ENCODE results near the gene TYROBP. TPM values are rescaled to one million over a fixed set of nuclear protein-coding genes. Genes with fewer than 3 reads are reported as not detected.
"Not testable (repeated sequence)": the region's sequence is repeated elsewhere in the genome, so short reads cannot be mapped to it uniquely, and the experiment has no call there.

Gene TYROBP
- total RNA-seq, 2 experiments from 2014 or later, result not detected

DNA sequence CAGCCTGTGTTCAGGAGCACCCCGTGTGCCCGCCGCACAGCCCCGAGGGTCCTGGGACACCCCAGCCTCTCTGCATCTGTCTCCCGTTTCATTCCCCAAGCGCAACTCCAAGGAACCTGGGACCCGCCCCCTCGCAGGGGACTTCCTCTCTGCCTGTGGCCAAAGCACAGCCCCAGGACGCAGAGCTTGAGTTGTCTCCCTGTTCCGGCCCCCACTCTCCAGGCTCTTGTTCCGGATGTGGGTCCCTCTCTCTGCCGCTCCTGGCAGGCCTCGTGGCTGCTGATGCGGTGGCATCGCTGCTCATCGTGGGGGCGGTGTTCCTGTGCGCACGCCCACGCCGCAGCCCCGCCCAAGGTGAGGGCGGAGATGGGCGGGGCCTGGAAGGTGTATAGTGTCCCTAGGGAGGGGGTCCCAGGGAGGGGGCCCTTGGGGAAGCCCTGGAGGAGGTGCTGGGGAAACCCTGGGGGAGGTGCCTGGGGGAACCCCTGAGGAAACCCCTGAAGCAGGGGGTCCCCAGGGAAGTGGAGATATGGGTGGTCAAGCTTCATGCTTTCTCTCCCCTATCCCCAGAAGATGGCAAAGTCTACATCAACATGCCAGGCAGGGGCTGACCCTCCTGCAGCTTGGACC lies 4.4 kb downstream of the TYROBP start:
- Mint-ChIP-seq H3K9me3 (no peaks in the 10 kb centered on the region), H3K27ac (peak overlapping the region; percentile 97), H3K4me1 (peaks cover 50% of the 10 kb centered on the region), H3K27me3 (no peaks in the 10 kb centered on the region), H3K36me3 (ENCODE audit: low read depth) (peaks cover 25% of the 10 kb centered on the region), H3K4me3 (peak overlapping the region; percentile 95)
- ChIA-PET CTCF (interaction anchor here (1.0 to 2.5 kb wide), 3 partner anchors 9 to 27 kb away, joined by 3 to 9 read pairs (median 3); no protein-coding TSS in a partner anchor), POLR2A (no interaction called here)
- DNase-seq, result peak; percentile 94

DNA sequence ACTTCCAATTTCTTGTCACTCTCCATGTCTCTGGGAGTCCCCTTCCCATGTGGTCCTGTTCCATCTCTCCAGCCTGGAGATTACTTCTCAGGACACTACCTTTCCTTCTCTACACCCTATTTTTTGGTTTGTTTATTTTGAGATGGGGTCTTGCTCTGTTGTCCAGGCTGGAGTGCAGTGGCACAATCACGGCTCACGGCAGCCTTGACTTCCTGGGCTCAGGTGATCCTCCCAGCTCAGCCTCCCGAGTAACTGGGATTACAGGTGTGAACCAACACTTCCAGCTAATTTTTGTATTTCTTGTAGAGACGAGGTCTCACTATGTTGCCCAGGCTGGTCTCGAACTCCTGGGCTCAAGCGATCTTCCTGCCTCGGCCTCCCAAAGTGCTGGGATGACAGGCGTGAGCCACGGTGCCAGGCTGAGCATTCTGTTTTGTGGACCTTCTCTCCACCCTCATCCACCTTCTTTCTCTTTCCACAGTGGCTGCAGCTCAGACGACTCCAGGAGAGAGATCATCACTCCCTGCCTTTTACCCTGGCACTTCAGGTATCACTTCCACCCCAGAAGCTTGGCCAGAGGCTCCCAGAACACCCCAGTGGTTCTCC lies 5.1 kb downstream of the TYROBP start:
- peaks cover 49% of the 10 kb centered on the region for H3K4me1 Mint-ChIP-seq
- no peak for DNase-seq
- POLR2A ChIA-PET, result no interaction called here
- no peaks in the 10 kb centered on the region for H3K9me3 Mint-ChIP-seq
- H3K4me3 Mint-ChIP-seq, result peak overlapping the region; percentile 95
- CTCF ChIA-PET, result interaction anchor here (1.0 to 2.5 kb wide), 3 partner anchors 10 to 28 kb away, joined by 3 to 9 read pairs (median 3); no protein-coding TSS in a partner anchor
- H3K36me3 Mint-ChIP-seq (ENCODE audit: low read depth), result peaks cover 30% of the 10 kb centered on the region
- peak overlapping the region; percentile 97 for H3K27ac Mint-ChIP-seq
- H3K27me3 Mint-ChIP-seq, result no peaks in the 10 kb centered on the region

DNA sequence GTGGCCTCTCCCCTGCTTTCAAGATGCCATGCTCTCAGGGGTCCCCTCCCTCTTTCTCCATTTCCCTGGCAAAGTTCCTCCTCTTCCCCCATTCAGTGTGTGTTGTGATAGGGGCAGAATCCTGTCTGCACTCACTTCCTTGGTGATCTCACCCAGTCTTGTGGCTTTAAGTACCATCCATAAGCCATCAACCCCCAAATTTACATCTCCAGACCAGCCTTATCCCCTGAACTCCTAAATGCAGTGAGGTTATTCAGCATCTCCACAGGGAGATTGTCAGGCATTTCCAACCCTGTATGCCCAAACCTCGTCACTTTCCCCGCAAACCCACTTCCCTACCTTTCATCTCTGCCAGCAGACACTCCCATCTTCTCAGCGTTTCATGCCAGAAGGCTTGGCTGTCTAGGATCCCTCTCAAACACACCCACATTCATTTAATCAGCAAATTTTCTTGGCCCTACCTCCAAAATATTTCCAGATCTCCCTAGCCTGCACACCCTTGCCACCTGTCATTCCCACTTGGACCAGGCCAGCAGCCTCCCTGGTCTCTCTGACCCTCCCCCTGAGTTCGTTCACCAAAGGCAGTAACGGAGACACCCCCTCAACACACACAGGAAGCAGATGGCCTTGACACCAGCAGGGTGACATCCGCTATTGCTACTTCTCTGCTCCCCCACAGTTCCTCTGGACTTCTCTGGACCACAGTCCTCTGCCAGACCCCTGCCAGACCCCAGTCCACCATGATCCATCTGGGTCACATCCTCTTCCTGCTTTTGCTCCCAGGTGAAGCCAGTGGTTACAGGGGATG lies 6.0 kb downstream of the TYROBP start, which contains the start of gene HCST:
Gene HCST (plus strand): TSS at position 676 of the 808 bp plus-strand sequence. CDS start 65 bp downstream, at position 741.
- peak; percentile 69 for DNase-seq
- ChIA-PET POLR2A (no interaction called here), CTCF (interaction anchor here (2.5 kb wide), 1 partner anchor 29 kb away, joined by 9 read pairs; no protein-coding TSS in a partner anchor)
- H3K4me1 Mint-ChIP-seq, result peaks cover 52% of the 10 kb centered on the region
- H3K36me3 Mint-ChIP-seq (ENCODE audit: low read depth), result peaks cover 36% of the 10 kb centered on the region
- peak within 1 kb of the TSS; percentile 97 for H3K27ac Mint-ChIP-seq
- H3K27me3 Mint-ChIP-seq, result no peaks in the 10 kb centered on the region
- peak within 1 kb of the TSS; percentile 95 for H3K4me3 Mint-ChIP-seq
- no peaks in the 10 kb centered on the region for H3K9me3 Mint-ChIP-seq

DNA sequence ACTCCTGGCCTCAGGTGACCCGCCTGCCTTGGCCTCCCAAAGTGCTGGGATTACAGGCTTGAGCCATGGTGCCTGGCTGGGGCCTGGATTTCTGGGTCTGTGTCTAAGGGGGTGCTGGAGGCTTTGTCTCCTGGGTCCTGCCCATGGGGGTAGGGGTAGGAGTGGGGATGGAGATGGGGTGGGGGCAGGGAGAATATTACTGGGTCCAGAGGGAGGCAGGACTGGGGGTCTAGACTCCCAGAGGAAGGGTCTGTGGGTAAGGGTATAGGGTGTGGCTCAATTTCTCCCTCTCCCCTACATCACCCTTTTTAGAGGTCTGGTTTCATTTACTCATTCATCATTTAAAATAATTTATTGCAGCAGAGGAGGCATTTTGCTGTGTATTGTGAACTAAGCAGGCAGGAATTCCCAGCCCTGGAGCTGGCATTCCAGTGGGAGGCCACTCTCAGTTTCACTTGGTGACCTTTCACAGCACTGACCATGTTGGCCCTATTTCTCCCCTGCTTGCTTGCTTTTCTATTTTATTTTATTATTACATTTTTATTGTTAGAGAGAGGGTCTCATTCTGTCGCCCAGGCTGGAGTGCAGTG lies 6.9 kb downstream of the TYROBP start:
- H3K27me3 Mint-ChIP-seq, result no peaks in the 10 kb centered on the region
- peaks cover 36% of the 10 kb centered on the region for H3K36me3 Mint-ChIP-seq (ENCODE audit: low read depth)
- CTCF ChIA-PET, result interaction anchor here (1.0 kb wide), 1 partner anchor 24 kb away, joined by 3 read pairs; no protein-coding TSS in a partner anchor
- POLR2A ChIA-PET, result no interaction called here
- H3K4me3 Mint-ChIP-seq, result peak overlapping the region; percentile 95
- peaks cover 52% of the 10 kb centered on the region for H3K4me1 Mint-ChIP-seq
- DNase-seq, result no peak
- H3K27ac Mint-ChIP-seq, result peak overlapping the region; percentile 97
- H3K9me3 Mint-ChIP-seq, result no peaks in the 10 kb centered on the region

DNA sequence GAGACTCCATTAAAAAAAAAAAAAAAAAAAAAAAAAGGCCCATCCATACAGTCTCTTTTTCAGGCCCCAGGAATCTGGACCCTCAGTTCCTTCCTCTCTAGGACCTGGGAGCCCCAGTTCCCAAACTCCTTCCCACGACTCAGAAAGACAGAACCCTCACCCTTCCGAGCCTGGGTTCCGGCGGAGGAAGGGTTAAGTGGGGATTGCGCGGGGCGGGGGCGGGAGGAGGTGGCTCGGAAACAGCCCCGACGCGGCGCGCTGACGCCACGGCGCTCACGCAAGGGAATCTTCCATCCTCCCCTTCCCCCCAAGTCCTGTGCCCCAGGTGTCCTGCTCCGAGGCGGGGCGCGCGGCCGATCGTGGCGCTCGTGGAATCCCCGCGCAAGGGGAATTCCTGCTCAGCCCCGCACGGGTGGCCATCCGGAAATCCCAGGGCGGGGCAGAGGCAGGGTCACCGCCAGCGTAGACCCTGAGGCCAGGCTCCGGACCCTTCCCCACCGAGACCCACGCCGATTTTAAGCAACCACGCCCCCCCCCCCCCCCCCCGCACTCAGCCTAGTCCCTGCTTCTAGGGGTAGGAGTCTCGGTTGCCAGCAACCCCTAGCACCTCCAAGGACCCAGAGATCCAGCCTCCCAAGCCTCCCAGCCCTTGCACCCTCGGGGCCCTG lies 8.4 kb downstream of the TYROBP start:
- H3K4me1 Mint-ChIP-seq, result peaks cover 53% of the 10 kb centered on the region
- POLR2A ChIA-PET, result no interaction called here
- peaks cover 44% of the 10 kb centered on the region for H3K36me3 Mint-ChIP-seq (ENCODE audit: low read depth)
- H3K27me3 Mint-ChIP-seq, result no peaks in the 10 kb centered on the region
- CTCF ChIA-PET, result no interaction called here
- H3K27ac Mint-ChIP-seq, result peak overlapping the region; percentile 97
- no peaks in the 10 kb centered on the region for H3K9me3 Mint-ChIP-seq
- DNase-seq, result peak; percentile 89
- H3K4me3 Mint-ChIP-seq, result peak overlapping the region; percentile 94

DNA sequence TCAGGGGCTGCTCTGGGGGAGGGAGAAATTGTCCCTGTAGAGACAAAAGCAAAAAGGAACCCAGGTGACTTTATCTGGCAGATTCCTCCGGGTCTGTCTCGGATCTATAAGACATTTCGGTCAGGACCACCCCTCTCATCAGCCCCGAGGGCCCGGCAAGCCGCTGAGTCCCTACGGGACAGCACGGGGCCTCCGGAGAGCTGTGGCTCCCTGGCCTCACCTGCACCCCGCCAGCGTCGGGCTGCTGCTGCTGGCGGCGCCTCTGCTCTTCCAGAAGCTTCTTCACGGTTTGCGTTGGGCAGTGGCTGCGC lies 9.6 kb downstream of the TYROBP start:
- Mint-ChIP-seq H3K9me3 (no peaks in the 10 kb centered on the region), H3K4me1 (peaks cover 43% of the 10 kb centered on the region), H3K4me3 (peak overlapping the region; percentile 94), H3K27ac (peak overlapping the region; percentile 97), H3K27me3 (no peaks in the 10 kb centered on the region), H3K36me3 (ENCODE audit: low read depth) (peaks cover 40% of the 10 kb centered on the region)
- DNase-seq, result no peak
- POLR2A ChIA-PET, result no interaction called here
- CTCF ChIA-PET, result interaction anchor here (0.8 to 0.9 kb wide), 2 partner anchors 10 to 16 kb away, joined by 3 to 4 read pairs; no protein-coding TSS in a partner anchor

DNA sequence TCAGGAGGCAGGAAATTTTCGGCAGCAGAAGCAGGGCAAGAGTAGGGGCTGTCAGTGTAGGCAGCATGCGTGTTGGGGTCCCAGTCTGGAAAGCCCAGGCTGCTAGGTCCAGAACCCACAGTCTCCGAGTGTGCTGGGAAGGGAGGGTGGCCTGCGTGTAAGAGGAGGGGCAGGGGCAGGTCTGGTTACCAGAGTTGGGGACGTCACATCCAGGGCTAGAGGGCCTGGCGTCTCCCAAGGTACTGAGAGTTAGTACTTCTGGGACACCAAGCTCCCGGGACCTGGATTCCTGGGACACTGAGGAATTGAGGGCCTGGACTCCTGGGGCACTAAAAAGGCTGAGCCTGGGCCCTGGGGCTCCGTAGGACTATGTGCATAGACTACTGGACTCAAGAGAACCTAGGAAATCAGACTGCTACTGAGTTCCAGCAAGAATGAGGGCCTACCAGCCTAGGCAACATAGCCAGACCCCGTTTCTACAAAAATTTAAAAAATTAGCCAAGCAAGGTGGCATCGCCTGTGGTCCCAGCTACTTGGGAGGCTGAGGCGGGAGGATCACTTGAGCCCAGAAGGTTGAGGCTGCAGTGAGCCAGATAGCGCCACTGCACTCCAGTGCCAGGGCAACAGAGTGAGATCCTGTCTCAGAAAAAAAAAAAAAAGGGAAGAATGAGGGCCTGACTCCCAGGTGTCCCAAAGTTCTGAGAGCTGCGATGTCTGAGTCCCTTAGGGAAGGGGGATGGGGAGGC lies 10.2 kb downstream of the TYROBP start:
- POLR2A ChIA-PET, result no interaction called here
- DNase-seq, result no peak
- no peaks in the 10 kb centered on the region for H3K9me3 Mint-ChIP-seq
- H3K36me3 Mint-ChIP-seq (ENCODE audit: low read depth), result peaks cover 41% of the 10 kb centered on the region
- H3K27ac Mint-ChIP-seq, result peak overlapping the region; percentile 80
- peaks cover 39% of the 10 kb centered on the region for H3K4me1 Mint-ChIP-seq
- CTCF ChIA-PET, result interaction anchor here (0.8 to 0.9 kb wide), 2 partner anchors 9 to 16 kb away, joined by 3 to 4 read pairs; no protein-coding TSS in a partner anchor
- H3K4me3 Mint-ChIP-seq, result peak overlapping the region; percentile 94
- H3K27me3 Mint-ChIP-seq, result no peaks in the 10 kb centered on the region

DNA sequence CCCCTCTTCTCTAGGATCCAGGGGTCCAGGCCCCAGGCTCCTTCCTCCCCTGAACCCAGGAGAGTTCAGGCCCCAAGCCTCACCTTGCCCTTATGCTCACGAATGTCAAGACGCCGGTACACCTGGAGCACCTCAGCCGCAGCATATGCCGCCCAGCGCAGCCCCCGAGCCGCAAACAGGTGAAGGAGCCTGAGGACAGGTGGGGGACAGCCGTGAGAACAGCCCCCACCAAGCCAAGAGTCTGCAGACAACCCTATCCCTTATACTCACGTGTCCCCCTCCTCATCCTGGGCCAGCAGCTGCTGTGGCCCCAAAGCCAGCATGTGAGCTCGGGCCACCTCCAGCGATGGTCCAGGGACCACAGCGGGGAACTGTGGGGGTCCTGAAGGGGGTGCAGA lies 11.5 kb downstream of the TYROBP start:
- Mint-ChIP-seq H3K27me3 (no peaks in the 10 kb centered on the region), H3K27ac (peak overlapping the region; percentile 13), H3K36me3 (ENCODE audit: low read depth) (peaks cover 45% of the 10 kb centered on the region), H3K4me3 (no peak overlapping the region), H3K4me1 (peaks cover 31% of the 10 kb centered on the region), H3K9me3 (no peaks in the 10 kb centered on the region)
- POLR2A ChIA-PET, result no interaction called here
- no peak for DNase-seq
- CTCF ChIA-PET, result no interaction called here

DNA sequence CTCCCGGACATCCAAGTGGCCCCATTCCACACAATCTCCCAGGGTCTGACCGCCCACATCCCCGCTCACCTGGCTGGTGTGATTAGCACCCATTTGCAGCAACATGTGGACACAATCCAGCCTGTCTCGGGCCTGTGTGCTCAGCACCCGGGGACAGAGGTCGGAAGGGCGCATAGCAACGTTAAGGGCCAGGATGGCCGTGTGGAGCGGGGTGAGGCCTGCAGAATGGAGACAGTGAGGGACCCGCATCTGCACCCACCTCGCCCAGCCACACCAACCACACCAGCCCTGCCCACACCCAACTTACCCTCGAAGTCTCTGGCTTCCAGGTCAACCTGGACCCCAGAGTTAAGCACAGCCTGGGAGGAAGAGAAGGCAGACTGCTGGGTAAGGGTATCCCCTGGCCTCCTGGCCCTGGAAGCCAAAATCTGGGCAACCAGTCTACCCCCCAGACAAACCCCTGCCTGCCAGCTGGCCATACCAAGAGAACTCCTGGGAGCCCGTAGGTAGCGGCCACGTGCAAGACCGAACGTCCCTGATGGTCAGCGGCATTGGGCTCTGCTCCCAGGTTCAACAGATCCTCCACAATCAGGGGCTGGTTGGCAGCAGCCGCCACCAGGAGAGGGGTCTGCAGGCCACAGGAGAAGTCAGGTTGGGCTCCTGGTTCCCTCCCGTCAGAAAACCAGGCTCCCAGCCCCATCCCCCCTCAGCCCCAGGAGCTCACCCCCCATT lies 12.0 kb downstream of the TYROBP start:
- POLR2A ChIA-PET, result no interaction called here
- no peak for DNase-seq
- CTCF ChIA-PET, result no interaction called here
- H3K4me3 Mint-ChIP-seq, result no peak overlapping the region
- H3K27me3 Mint-ChIP-seq, result no peaks in the 10 kb centered on the region
- H3K4me1 Mint-ChIP-seq, result peaks cover 28% of the 10 kb centered on the region
- peaks cover 46% of the 10 kb centered on the region for H3K36me3 Mint-ChIP-seq (ENCODE audit: low read depth)
- no peaks in the 10 kb centered on the region for H3K9me3 Mint-ChIP-seq
- no peak overlapping the region for H3K27ac Mint-ChIP-seq

DNA sequence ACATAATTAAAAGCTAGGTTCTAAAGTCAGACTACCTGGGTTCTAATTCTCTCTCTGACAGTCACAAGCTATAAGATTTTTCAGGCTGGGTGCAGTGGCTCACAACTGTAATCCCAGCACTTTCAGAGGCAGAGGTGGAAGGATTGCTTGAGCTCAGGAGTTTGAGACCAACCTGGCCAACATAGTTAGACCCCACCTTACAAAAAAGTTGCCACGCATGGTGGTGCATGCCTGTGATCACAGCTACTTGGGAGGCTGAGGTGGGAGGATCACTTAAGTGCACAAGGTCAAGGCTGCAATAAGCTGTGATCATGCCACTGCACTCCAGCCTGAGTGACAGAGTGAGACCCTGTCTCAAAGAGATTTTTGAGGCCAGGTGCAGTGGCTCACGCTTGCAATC lies 13.8 kb downstream of the TYROBP start:
- peaks cover 57% of the 10 kb centered on the region for H3K36me3 Mint-ChIP-seq (ENCODE audit: low read depth)

DNA sequence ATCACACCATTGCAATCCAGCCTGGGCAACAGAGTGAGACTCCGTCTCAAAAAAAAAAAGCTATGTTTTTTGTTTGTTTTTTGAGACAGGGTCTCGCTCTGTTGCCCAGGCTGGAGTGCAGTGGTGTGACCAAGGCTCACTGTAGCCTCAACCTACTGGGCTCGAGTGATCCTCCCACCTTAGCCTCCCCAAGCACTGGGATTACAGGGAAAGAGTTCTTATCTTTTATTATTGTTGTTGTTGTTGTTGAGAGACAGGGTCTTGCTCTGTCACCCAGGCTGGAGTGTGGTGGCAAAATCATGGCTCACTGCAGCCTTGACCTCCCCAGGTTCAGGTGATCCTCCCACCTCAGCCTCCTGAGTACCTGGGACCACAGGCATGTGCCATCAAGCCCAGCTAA lies 16.3 kb downstream of the TYROBP start:
- H3K4me3 Mint-ChIP-seq, DNase-seq, H3K27me3 Mint-ChIP-seq, POLR2A ChIA-PET, H3K9me3 Mint-ChIP-seq, H3K27ac Mint-ChIP-seq: not testable (repeated sequence)
- CTCF ChIA-PET, result interaction anchor here (4.0 kb wide), 1 partner anchor 9 kb away, joined by 23 read pairs; no protein-coding TSS in a partner anchor
- H3K4me1 Mint-ChIP-seq, result peaks cover 22% of the 10 kb centered on the region
- peaks cover 59% of the 10 kb centered on the region for H3K36me3 Mint-ChIP-seq (ENCODE audit: low read depth)

More for the DNA sequence above, 13.8 kb downstream of the TYROBP start:
- CTCF ChIA-PET, result interaction anchor here (1.0 to 4.0 kb wide), 4 partner anchors 12 to 37 kb away, joined by 3 to 23 read pairs (median 4); no protein-coding TSS in a partner anchor
- Mint-ChIP-seq H3K27me3 (no peaks in the 10 kb centered on the region), H3K9me3 (no peaks in the 10 kb centered on the region), H3K4me1 (peaks cover 25% of the 10 kb centered on the region), H3K27ac (no peak overlapping the region), H3K4me3 (no peak overlapping the region)
- POLR2A ChIA-PET, result no interaction called here
- DNase-seq, result no peak

Measured in activated CD4-positive, alpha-beta T cell treated with anti-CD3 and anti-CD28 coated beads, Interleukin-2, amount 10 ng/mL, durations not matched to agents 7 days and 5 days (primary cell).